Measurements from ENCODE around the gene MAOB.

MAOB gene

DNA sequence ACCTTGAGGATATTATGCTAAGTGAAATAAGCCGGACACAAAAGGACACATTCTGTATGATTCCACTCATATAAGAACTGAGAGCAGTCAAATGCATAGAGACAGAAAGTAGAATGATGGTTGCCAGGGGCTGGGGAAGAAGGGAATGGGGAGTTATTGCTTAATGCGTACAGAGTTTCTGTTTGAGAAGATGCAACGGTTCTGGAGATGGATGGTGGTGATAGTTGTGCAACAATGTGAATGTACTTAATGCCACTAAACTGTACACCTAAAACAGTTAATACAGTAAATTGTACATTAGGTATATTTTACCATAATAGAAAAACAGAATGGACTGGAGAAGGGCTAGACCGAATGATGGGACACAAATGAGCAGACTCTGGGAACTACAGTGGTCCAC, 15.8 kb downstream of the MAOB start:
- CTCF ChIA-PET: no interaction called here
- Histone ChIP-seq H3K9me3 (ENCODE audit: control insufficient read depth, insufficient read depth, low read depth, low read length) (no peaks in the 10 kb centered on the region), H3K27ac (ENCODE audit: extremely low read depth, low read depth, low read length) (no peak overlapping the region), H3K36me3 (ENCODE audit: control insufficient read depth in 2 of 2, insufficient read depth in 1 of 2, low read length in 2 of 2) (no peaks in the 10 kb centered on the region), H3K4me1 (ENCODE audit: control insufficient read depth, insufficient read depth, low read length) (no peaks in the 10 kb centered on the region; the same call in 1 of the 2 replicates), H3K4me3 (ENCODE audit: low read depth, low read length) (no peak overlapping the region)
- TF ChIP-seq ZNF184 (tag by site-specific recombination; IDR thresholded peaks at IDR 0.05) (no peak), ZFP37 (tag by site-specific recombination; IDR thresholded peaks at IDR 0.05) (no peak)
- POLR2A ChIA-PET: no interaction called here

DNA sequence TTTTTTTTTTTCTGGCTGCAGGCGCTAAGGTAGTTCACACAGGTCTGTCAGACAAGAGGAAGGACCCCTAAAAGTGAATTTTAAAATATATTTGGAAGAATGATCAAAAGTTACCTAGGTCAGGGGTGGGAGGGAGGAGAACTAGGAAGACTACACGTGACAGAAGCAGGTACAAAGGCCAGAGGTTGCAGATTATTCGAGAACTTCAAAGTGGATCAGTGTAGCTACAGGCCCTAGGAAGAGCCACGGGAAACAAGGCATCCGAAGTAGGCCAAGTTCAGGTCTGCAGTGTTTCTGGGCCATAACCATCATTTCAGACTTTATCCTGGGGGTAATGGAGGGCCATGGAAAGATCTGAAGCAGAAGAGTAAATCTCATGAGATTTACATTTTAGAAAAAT, 16.5 kb downstream of the MAOB start:
- Histone ChIP-seq H3K4me3 (ENCODE audit: low read depth, low read length) (no peak overlapping the region), H3K36me3 (ENCODE audit: control insufficient read depth in 2 of 2, insufficient read depth in 1 of 2, low read length in 2 of 2) (no peaks in the 10 kb centered on the region), H3K4me1 (ENCODE audit: control insufficient read depth, insufficient read depth, low read length) (no peaks in the 10 kb centered on the region; the same call in 1 of the 2 replicates), H3K27ac (ENCODE audit: extremely low read depth, low read depth, low read length) (no peak overlapping the region), H3K9me3 (ENCODE audit: control insufficient read depth, insufficient read depth, low read depth, low read length) (no peaks in the 10 kb centered on the region)
- ChIA-PET CTCF (interaction anchor here (0.6 kb wide), 2 partner anchors 317 to 1372 kb away, joined by 3 to 4 read pairs; no protein-coding TSS in a partner anchor), POLR2A (no interaction called here)
- TF ChIP-seq ZIC2 (tag by site-specific recombination; IDR thresholded peaks at IDR 0.05) (no peak), HOXC10 (CRISPR knock-in tag; IDR thresholded peaks at IDR 0.05) (no peak), ZNF571 (tag by site-specific recombination; IDR thresholded peaks at IDR 0.05) (no peak), ZNF707 (tag by site-specific recombination; IDR thresholded peaks at IDR 0.05) (no peak), ZNF155 (tag by site-specific recombination; IDR thresholded peaks at IDR 0.05) (no peak), ZNF549 (tag by site-specific recombination; IDR thresholded peaks at IDR 0.05) (no peak), ZNF174 (tag by site-specific recombination; IDR thresholded peaks at IDR 0.05) (no peak), ZNF544 (tag by site-specific recombination; IDR thresholded peaks at IDR 0.05) (no peak)
- TF ChIP-seq, protein P1, sequence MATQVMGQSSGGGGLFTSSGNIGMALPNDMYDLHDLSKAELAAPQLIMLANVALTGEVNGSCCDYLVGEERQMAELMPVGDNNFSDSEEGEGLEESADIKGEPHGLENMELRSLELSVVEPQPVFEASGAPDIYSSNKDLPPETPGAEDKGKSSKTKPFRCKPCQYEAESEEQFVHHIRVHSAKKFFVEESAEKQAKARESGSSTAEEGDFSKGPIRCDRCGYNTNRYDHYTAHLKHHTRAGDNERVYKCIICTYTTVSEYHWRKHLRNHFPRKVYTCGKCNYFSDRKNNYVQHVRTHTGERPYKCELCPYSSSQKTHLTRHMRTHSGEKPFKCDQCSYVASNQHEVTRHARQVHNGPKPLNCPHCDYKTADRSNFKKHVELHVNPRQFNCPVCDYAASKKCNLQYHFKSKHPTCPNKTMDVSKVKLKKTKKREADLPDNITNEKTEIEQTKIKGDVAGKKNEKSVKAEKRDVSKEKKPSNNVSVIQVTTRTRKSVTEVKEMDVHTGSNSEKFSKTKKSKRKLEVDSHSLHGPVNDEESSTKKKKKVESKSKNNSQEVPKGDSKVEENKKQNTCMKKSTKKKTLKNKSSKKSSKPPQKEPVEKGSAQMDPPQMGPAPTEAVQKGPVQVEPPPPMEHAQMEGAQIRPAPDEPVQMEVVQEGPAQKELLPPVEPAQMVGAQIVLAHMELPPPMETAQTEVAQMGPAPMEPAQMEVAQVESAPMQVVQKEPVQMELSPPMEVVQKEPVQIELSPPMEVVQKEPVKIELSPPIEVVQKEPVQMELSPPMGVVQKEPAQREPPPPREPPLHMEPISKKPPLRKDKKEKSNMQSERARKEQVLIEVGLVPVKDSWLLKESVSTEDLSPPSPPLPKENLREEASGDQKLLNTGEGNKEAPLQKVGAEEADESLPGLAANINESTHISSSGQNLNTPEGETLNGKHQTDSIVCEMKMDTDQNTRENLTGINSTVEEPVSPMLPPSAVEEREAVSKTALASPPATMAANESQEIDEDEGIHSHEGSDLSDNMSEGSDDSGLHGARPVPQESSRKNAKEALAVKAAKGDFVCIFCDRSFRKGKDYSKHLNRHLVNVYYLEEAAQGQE (tag by site-specific recombination; IDR thresholded peaks at IDR 0.05): no peak
- TF ChIP-seq, protein P2, sequence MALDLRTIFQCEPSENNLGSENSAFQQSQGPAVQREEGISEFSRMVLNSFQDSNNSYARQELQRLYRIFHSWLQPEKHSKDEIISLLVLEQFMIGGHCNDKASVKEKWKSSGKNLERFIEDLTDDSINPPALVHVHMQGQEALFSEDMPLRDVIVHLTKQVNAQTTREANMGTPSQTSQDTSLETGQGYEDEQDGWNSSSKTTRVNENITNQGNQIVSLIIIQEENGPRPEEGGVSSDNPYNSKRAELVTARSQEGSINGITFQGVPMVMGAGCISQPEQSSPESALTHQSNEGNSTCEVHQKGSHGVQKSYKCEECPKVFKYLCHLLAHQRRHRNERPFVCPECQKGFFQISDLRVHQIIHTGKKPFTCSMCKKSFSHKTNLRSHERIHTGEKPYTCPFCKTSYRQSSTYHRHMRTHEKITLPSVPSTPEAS (tag by site-specific recombination; IDR thresholded peaks at IDR 0.05): no peak
- TF ChIP-seq, protein P3, sequence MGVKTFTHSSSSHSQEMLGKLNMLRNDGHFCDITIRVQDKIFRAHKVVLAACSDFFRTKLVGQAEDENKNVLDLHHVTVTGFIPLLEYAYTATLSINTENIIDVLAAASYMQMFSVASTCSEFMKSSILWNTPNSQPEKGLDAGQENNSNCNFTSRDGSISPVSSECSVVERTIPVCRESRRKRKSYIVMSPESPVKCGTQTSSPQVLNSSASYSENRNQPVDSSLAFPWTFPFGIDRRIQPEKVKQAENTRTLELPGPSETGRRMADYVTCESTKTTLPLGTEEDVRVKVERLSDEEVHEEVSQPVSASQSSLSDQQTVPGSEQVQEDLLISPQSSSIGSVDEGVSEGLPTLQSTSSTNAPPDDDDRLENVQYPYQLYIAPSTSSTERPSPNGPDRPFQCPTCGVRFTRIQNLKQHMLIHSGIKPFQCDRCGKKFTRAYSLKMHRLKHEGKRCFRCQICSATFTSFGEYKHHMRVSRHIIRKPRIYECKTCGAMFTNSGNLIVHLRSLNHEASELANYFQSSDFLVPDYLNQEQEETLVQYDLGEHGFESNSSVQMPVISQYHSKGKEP (tag by site-specific recombination; IDR thresholded peaks at IDR 0.05): no peak

DNA sequence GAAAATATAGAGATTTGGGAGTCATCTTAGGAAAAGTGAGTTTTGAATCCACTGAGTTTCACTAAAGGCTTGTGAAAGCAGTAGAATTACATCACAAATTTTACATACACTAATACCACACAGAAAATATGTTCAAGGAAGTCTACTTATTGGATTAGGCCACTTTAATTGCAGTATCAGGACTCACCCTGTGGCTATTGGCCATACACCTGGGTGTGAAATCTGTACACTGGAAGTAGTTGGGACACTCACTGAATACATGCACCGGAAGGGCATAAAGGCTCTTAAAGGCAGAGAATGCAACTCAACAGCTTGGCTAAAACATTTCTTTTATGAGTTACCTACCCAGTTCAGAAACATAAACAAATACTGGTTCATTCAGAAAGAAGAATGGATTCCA, 19.8 kb downstream of the MAOB start:
- H3K36me3 ChIP-seq (ENCODE audit: control insufficient read depth in 2 of 2, insufficient read depth in 1 of 2, low read length in 2 of 2): no peaks in the 10 kb centered on the region
- CTCF ChIA-PET: interaction anchor here (0.7 to 2.7 kb wide), 2 partner anchors 27 to 33 kb away, joined by 3 to 7 read pairs; no protein-coding TSS in a partner anchor
- no peak overlapping the region for H3K27ac ChIP-seq (ENCODE audit: extremely low read depth, low read depth, low read length)
- no peaks in the 10 kb centered on the region; the same call in 1 of the 2 replicates for H3K4me1 ChIP-seq (ENCODE audit: control insufficient read depth, insufficient read depth, low read length)
- no peak overlapping the region for H3K4me3 ChIP-seq (ENCODE audit: low read depth, low read length)
- POLR2A ChIA-PET: no interaction called here
- H3K9me3 ChIP-seq (ENCODE audit: control insufficient read depth, insufficient read depth, low read depth, low read length): no peaks in the 10 kb centered on the region
- TF ChIP-seq ZNF37A (tag by site-specific recombination; IDR thresholded peaks at IDR 0.05): no peak
- TF ChIP-seq, protein P4, sequence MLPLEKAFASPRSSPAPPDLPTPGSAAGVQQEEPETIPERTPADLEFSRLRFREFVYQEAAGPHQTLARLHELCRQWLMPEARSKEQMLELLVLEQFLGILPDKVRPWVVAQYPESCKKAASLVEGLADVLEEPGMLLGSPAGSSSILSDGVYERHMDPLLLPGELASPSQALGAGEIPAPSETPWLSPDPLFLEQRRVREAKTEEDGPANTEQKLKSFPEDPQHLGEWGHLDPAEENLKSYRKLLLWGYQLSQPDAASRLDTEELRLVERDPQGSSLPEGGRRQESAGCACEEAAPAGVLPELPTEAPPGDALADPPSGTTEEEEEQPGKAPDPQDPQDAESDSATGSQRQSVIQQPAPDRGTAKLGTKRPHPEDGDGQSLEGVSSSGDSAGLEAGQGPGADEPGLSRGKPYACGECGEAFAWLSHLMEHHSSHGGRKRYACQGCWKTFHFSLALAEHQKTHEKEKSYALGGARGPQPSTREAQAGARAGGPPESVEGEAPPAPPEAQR (tag by site-specific recombination; IDR thresholded peaks at IDR 0.05): no peak
- no peak for TF ChIP-seq HOXC10 (CRISPR knock-in tag; IDR thresholded peaks at IDR 0.05)
- TF ChIP-seq, protein P5, sequence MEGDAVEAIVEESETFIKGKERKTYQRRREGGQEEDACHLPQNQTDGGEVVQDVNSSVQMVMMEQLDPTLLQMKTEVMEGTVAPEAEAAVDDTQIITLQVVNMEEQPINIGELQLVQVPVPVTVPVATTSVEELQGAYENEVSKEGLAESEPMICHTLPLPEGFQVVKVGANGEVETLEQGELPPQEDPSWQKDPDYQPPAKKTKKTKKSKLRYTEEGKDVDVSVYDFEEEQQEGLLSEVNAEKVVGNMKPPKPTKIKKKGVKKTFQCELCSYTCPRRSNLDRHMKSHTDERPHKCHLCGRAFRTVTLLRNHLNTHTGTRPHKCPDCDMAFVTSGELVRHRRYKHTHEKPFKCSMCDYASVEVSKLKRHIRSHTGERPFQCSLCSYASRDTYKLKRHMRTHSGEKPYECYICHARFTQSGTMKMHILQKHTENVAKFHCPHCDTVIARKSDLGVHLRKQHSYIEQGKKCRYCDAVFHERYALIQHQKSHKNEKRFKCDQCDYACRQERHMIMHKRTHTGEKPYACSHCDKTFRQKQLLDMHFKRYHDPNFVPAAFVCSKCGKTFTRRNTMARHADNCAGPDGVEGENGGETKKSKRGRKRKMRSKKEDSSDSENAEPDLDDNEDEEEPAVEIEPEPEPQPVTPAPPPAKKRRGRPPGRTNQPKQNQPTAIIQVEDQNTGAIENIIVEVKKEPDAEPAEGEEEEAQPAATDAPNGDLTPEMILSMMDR (tag by site-specific recombination; IDR thresholded peaks at IDR 0.05): no peak
- TF ChIP-seq ZNF341 (tag by site-specific recombination; IDR thresholded peaks at IDR 0.05; ENCODE audit: low read depth): no peak
- TF ChIP-seq, protein P6, sequence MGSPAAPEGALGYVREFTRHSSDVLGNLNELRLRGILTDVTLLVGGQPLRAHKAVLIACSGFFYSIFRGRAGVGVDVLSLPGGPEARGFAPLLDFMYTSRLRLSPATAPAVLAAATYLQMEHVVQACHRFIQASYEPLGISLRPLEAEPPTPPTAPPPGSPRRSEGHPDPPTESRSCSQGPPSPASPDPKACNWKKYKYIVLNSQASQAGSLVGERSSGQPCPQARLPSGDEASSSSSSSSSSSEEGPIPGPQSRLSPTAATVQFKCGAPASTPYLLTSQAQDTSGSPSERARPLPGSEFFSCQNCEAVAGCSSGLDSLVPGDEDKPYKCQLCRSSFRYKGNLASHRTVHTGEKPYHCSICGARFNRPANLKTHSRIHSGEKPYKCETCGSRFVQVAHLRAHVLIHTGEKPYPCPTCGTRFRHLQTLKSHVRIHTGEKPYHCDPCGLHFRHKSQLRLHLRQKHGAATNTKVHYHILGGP (tag by site-specific recombination; IDR thresholded peaks at IDR 0.05): no peak
- no peak for TF ChIP-seq ZNF677 (tag by site-specific recombination; IDR thresholded peaks at IDR 0.05)
- TF ChIP-seq ZFP69B (tag by site-specific recombination; IDR thresholded peaks at IDR 0.05): no peak
- TF ChIP-seq, protein P2 (tag by site-specific recombination; IDR thresholded peaks at IDR 0.05): no peak
